K562 treated with DMSO at 1 percent for 4 hours (cell line): ENCODE results near the gene C1QA. TPM values are rescaled to one million over a fixed set of nuclear protein-coding genes. Genes with fewer than 3 reads are reported as not detected.

Source experiments
- total RNA-seq: library from RNA; unstranded; fragments of 300-600 nt; gene quantifications from 2 replicates; pipeline ENCODE4 v1.2.3, GENCODE V29; 2022; ENCODE audit not compliant: insufficient read depth

C1QA gene, protein sequence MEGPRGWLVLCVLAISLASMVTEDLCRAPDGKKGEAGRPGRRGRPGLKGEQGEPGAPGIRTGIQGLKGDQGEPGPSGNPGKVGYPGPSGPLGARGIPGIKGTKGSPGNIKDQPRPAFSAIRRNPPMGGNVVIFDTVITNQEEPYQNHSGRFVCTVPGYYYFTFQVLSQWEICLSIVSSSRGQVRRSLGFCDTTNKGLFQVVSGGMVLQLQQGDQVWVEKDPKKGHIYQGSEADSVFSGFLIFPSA
- total RNA-seq, result not detected in 2 replicates

GRCh38 chr1:22636353-22636752 is at the start of gene C1QA:
Gene C1QA (plus strand): TSS chr1:22636628. CDS start chr1:22637617, 989 bp downstream.

GRCh38 chr1:22643381-22643780 is 7.0 kb downstream of the C1QA start, which contains the start of gene C1QC:
Gene C1QC (plus strand): TSS chr1:22643633. CDS start chr1:22644024, 391 bp downstream.

DNA sequence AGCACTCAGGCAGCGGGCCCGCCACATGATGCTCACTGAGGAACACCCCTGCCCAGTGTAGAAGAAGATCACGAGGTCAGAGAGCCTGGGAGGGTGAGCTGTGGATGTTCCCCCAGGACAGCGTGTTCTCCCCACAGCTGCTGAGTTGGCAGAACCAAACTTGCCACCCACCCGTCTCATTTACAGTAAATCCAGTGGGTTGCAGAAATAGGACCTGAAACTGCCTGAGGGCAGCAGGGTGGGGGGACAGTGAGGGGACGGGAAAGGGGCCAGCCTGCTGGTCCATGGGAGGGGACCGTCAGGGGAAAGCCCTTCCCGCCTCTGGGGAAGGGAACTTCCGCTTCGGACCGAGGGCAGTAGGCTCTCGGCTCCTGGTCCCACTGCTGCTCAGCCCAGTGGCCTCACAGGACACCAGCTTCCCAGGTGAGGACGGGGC is 16.5 kb downstream of the C1QA start, which contains the start of gene C1QB:
TSS of gene C1QB (plus strand) at position 356 of the 436 bp plus-strand sequence. CDS start 6,227 bp downstream, outside the sequence.

Other genes starting within 250 kb of the C1QA start
- gene ZBTB40, start 184.8 kb upstream of the C1QA start, total RNA-seq, result 10.7 and 16.2 TPM in 2 replicates
- not detected in 2 replicates for gene EPHA8, start 73.1 kb upstream of the C1QA start, total RNA-seq
- not detected in 2 replicates for gene C1QC, start 7.0 kb downstream of the C1QA start, total RNA-seq
- gene C1QB, start 16.6 kb downstream of the C1QA start, total RNA-seq, result not detected in 2 replicates
- 0.53 TPM in 1 of 2 replicates, not detected in the other for gene EPHB2, start 74.2 kb downstream of the C1QA start, total RNA-seq